Measurements from ENCODE around the gene GP1BA.

DNA sequence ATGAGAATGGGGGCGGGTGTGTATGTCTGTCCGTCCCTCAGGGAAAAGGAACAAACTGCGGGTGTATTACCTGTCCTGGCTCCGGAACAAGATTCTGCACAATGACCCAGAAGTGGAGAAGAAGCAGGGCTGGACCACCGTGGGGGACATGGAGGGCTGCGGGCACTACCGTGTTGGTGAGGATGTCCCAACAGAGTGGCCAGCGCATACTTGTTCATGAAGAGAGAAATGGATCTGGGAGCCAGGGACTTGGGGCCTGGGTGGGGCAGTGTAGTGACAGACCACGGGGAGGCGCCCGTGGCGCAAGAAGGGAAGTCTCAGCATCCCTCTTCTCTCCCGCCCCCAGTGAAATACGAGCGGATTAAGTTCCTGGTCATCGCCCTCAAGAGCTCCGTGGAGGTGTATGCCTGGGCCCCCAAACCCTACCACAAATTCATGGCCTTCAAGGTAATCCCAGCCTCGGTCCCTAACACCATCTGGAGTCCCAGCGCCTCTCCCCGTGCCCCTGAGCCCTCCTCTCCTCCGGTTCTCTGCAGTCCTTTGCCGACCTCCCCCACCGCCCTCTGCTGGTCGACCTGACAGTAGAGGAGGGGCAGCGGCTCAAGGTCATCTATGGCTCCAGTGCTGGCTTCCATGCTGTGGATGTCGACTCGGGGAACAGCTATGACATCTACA, 36.3 kb upstream of the GP1BA start:
- TF ChIP-seq, protein P1, sequence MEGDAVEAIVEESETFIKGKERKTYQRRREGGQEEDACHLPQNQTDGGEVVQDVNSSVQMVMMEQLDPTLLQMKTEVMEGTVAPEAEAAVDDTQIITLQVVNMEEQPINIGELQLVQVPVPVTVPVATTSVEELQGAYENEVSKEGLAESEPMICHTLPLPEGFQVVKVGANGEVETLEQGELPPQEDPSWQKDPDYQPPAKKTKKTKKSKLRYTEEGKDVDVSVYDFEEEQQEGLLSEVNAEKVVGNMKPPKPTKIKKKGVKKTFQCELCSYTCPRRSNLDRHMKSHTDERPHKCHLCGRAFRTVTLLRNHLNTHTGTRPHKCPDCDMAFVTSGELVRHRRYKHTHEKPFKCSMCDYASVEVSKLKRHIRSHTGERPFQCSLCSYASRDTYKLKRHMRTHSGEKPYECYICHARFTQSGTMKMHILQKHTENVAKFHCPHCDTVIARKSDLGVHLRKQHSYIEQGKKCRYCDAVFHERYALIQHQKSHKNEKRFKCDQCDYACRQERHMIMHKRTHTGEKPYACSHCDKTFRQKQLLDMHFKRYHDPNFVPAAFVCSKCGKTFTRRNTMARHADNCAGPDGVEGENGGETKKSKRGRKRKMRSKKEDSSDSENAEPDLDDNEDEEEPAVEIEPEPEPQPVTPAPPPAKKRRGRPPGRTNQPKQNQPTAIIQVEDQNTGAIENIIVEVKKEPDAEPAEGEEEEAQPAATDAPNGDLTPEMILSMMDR (IDR thresholded peaks at IDR 0.05; ENCODE audit: low read depth, low read length, poor library complexity, severe bottlenecking) = no peak
- TF ChIP-seq EZH2phosphoT487 (IDR thresholded peaks at IDR 0.05; ENCODE audit: borderline replicate concordance, low read length) = no peak
